HepG2 (cell line): ENCODE data around the gene HRC. TPM values are rescaled to one million over a fixed set of nuclear protein-coding genes. Genes with fewer than 3 reads are reported as not detected.
A peak's percentile ranks its signal among the peaks of the same experiment; 100 is the strongest.

ENCODE experiments used
- GABPB1 ChIP-seq: IDR thresholded peaks from 2 replicates; pipeline ENCODE4 v1.6.1; 2016; ENCODE audit warnings: mild to moderate bottlenecking, missing genetic modification reagents, moderate library complexity, missing compliant biosample characterization
- NFRKB ChIP-seq: fragments of 450-650 bp; IDR thresholded peaks from 2 replicates; pipeline ENCODE4 v1.6.1; 2017
- ZKSCAN5 ChIP-seq: sonication (generic); formaldehyde crosslinking; IDR thresholded peaks from 2 replicates; pipeline ENCODE4 v1.5.1; 2020; ENCODE audit warnings: mild to moderate bottlenecking, missing genetic modification reagents
- ZNF550 ChIP-seq: sonication (generic); formaldehyde crosslinking; IDR thresholded peaks from 2 replicates; pipeline ENCODE4 v1.4.0; 2020; ENCODE audit warnings: mild to moderate bottlenecking, missing genetic modification reagents, borderline replicate concordance
- polyA plus RNA-seq, 8 experiments: library from polyadenylated mRNA; depleted of rRNA in 3 of 8; stranded (reverse) in 7 of 8; unstranded in 1 of 8; fragments of >200 nt; fragmentation: Illumina TruSeq in 4 of 8; extraction: Trizol in 4 of 8; gene quantifications; 2 replicates each; pipeline versions ENCODE4 v1.2.1 to v1.2.3, GENCODE V29; 2011 to 2016; ENCODE audit warnings: low read depth in 4 of 8, missing spikeins in 1 of 8, mixed read lengths in 1 of 8; ENCODE audit not compliant: insufficient read depth in 1 of 8
- total RNA-seq, 5 experiments: library from RNA; depleted of rRNA; stranded (reverse); fragments of >200 nt; fragmentation: Illumina TruSeq; extraction: Trizol; gene quantifications; 2 replicates each; pipeline ENCODE4 v1.2.3, GENCODE V29; 2016; ENCODE audit warnings: low read depth in 1 of 5
- TF ChIP-seq, protein P1 (sequence below): sonication (generic); formaldehyde crosslinking; IDR thresholded peaks from 2 replicates; pipeline ENCODE4 v1.5.0; 2020; ENCODE audit warnings: mild to moderate bottlenecking, missing genetic modification reagents, moderate library complexity
- TF ChIP-seq, protein P2 (sequence below): sonication (generic); formaldehyde crosslinking; IDR thresholded peaks from 2 replicates; pipeline ENCODE4 v1.5.0; 2020; ENCODE audit warnings: missing genetic modification reagents
- TF ChIP-seq, protein P3 (sequence below): sonication (generic); formaldehyde crosslinking; IDR thresholded peaks from 2 replicates; pipeline ENCODE4 v1.8.0; 2022; ENCODE audit warnings: missing genetic modification reagents, mild to moderate bottlenecking, moderate library complexity, borderline replicate concordance
- TF ChIP-seq, protein P4 (sequence below): sonication (generic); formaldehyde crosslinking; IDR thresholded peaks from 2 replicates; pipeline ENCODE4 v1.4.0; 2020; ENCODE audit warnings: mild to moderate bottlenecking, missing genetic modification reagents
- TF ChIP-seq, protein P5 (sequence below): sonication (generic); formaldehyde crosslinking; IDR thresholded peaks from 2 replicates; pipeline ENCODE4 v1.5.0; 2020; ENCODE audit warnings: mild to moderate bottlenecking, missing genetic modification reagents, borderline replicate concordance

The HRC gene
- total and polyA plus RNA-seq, 2 of the 13 experiments (the other 11 are each of a cell fraction or from before 2014, with no cell fraction given): 3.6 to 15.4 TPM

DNA sequence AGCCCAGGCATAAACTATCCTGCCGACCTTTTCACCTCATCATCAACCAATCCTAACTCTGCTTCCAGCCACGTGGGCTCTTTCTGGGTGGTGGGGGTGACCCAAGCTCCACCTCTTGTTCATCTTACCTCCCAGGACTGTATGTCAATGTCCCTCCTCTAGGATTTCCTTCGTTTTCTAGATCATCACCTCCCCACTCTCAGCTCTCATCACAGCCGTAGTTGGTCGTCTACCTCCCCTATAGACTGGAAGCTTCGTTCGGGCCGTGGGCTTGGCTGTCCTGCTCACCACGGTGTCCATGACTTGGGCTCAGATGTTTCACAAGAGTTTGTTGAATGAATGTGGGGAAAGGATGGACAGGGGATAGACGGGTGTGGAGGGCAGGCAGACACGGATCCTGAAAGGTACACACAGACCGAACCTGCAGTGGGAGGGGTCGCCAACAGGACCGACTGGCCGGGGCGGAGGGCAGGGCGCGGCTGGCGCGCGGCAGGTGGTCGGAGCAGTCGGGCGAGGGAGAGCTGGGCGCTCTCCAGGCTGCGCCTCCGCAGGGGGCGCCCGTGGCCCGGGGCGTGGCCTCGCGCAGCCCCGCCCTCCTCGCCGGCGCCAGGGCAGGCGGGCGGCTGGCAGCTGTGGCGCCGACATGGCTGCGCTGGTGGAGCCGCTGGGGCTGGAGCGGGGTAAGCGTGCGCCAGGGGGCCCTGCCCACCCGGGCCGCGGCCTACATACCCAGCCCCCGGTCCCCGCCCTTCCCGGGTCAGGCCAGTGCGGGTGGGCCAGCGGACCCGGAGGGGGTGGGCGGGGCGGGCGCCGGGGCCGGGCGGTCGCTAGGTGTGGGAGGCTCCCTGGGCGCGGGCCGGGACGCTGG is 41.2 kb downstream of the HRC start, which contains the start of gene LIN7B (continued):
- TF ChIP-seq, protein P1, sequence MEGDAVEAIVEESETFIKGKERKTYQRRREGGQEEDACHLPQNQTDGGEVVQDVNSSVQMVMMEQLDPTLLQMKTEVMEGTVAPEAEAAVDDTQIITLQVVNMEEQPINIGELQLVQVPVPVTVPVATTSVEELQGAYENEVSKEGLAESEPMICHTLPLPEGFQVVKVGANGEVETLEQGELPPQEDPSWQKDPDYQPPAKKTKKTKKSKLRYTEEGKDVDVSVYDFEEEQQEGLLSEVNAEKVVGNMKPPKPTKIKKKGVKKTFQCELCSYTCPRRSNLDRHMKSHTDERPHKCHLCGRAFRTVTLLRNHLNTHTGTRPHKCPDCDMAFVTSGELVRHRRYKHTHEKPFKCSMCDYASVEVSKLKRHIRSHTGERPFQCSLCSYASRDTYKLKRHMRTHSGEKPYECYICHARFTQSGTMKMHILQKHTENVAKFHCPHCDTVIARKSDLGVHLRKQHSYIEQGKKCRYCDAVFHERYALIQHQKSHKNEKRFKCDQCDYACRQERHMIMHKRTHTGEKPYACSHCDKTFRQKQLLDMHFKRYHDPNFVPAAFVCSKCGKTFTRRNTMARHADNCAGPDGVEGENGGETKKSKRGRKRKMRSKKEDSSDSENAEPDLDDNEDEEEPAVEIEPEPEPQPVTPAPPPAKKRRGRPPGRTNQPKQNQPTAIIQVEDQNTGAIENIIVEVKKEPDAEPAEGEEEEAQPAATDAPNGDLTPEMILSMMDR (CRISPR knock-in tag): peak; percentile 64
- TF ChIP-seq, protein P2, sequence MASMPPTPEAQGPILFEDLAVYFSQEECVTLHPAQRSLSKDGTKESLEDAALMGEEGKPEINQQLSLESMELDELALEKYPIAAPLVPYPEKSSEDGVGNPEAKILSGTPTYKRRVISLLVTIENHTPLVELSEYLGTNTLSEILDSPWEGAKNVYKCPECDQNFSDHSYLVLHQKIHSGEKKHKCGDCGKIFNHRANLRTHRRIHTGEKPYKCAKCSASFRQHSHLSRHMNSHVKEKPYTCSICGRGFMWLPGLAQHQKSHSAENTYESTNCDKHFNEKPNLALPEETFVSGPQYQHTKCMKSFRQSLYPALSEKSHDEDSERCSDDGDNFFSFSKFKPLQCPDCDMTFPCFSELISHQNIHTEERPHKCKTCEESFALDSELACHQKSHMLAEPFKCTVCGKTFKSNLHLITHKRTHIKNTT: no peak
- TF ChIP-seq GABPB1 (CRISPR knock-in tag): no peak
- TF ChIP-seq, protein P3, sequence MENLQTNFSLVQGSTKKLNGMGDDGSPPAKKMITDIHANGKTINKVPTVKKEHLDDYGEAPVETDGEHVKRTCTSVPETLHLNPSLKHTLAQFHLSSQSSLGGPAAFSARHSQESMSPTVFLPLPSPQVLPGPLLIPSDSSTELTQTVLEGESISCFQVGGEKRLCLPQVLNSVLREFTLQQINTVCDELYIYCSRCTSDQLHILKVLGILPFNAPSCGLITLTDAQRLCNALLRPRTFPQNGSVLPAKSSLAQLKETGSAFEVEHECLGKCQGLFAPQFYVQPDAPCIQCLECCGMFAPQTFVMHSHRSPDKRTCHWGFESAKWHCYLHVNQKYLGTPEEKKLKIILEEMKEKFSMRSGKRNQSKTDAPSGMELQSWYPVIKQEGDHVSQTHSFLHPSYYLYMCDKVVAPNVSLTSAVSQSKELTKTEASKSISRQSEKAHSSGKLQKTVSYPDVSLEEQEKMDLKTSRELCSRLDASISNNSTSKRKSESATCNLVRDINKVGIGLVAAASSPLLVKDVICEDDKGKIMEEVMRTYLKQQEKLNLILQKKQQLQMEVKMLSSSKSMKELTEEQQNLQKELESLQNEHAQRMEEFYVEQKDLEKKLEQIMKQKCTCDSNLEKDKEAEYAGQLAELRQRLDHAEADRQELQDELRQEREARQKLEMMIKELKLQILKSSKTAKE (CRISPR knock-in tag): 0 out of 2 replicates have a peak, but pooled peaks have one; percentile 25
- TF ChIP-seq ZNF550 (CRISPR knock-in tag): no peak
- TF ChIP-seq ZKSCAN5: no peak
- TF ChIP-seq NFRKB: no peak
- TF ChIP-seq, protein P4, sequence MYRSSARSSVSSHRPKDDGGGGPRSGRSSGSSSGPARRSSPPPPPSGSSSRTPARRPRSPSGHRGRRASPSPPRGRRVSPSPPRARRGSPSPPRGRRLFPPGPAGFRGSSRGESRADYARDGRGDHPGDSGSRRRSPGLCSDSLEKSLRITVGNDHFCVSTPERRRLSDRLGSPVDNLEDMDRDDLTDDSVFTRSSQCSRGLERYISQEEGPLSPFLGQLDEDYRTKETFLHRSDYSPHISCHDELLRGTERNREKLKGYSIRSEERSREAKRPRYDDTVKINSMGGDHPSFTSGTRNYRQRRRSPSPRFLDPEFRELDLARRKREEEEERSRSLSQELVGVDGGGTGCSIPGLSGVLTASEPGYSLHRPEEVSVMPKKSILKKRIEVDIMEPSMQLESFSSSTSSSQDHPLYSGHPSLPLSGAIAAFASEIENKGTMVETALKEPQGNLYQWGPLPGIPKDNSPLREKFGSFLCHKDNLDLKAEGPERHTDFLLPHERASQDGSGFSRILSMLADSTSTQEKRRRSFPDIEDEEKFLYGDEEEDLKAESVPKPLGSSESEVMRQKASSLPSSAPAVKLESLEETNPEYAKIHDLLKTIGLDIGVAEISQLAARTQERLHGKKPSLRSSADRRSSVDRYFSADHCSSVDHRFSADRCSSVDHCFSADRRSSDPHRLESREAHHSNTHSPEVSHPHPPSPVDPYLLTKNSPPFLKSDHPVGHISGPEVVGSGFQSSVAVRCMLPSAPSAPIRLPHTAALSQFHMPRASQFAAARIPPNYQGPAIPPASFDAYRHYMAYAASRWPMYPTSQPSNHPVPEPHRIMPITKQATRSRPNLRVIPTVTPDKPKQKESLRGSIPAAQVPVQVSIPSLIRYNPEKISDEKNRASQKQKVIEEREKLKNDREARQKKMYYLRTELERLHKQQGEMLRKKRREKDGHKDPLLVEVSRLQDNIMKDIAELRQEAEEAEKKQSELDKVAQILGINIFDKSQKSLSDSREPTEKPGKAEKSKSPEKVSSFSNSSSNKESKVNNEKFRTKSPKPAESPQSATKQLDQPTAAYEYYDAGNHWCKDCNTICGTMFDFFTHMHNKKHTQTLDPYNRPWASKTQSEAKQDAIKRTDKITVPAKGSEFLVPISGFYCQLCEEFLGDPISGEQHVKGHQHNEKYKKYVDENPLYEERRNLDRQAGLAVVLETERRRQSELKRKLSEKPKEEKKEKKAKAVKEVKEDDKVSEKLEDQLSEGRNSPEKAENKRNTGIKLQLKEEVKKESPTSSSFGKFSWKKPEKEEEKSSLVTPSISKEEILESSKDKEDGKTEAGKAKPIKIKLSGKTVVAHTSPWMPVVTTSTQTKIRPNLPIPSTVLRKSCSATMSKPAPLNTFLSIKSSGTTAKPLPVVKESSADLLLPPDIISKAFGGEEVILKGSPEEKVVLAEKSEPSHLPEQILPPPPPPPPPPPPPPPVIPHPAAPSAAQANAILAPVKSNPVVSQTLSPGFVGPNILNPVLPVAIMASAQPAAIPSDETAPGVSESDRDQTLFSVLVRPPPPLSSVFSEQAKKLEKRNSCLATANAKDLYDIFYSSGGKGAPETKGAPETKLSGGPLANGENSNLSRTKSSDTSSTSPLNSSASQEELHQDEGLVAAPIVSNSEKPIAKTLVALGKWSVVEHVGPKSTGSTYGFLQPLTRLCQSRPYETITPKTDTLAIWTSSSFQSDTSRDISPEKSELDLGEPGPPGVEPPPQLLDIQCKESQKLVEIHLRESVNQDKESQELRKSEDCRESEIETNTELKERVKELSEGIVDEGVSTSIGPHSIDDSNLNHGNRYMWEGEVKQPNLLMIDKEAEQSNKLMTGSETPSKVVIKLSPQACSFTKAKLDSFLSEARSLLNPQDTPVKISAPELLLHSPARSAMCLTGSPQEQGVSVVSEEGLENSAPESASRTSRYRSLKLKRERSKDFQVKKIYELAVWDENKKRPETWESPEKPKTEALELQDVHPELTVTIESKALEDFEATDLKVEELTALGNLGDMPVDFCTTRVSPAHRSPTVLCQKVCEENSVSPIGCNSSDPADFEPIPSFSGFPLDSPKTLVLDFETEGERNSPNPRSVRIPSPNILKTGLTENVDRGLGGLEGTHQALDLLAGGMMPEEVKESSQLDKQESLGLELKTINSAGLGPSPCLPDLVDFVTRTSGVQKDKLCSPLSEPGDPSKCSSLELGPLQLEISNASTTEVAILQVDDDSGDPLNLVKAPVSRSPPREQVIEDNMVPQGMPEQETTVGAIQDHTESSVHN (CRISPR knock-in tag): no peak; the same call in 1 of the 2 replicates
- TF ChIP-seq, protein P5, sequence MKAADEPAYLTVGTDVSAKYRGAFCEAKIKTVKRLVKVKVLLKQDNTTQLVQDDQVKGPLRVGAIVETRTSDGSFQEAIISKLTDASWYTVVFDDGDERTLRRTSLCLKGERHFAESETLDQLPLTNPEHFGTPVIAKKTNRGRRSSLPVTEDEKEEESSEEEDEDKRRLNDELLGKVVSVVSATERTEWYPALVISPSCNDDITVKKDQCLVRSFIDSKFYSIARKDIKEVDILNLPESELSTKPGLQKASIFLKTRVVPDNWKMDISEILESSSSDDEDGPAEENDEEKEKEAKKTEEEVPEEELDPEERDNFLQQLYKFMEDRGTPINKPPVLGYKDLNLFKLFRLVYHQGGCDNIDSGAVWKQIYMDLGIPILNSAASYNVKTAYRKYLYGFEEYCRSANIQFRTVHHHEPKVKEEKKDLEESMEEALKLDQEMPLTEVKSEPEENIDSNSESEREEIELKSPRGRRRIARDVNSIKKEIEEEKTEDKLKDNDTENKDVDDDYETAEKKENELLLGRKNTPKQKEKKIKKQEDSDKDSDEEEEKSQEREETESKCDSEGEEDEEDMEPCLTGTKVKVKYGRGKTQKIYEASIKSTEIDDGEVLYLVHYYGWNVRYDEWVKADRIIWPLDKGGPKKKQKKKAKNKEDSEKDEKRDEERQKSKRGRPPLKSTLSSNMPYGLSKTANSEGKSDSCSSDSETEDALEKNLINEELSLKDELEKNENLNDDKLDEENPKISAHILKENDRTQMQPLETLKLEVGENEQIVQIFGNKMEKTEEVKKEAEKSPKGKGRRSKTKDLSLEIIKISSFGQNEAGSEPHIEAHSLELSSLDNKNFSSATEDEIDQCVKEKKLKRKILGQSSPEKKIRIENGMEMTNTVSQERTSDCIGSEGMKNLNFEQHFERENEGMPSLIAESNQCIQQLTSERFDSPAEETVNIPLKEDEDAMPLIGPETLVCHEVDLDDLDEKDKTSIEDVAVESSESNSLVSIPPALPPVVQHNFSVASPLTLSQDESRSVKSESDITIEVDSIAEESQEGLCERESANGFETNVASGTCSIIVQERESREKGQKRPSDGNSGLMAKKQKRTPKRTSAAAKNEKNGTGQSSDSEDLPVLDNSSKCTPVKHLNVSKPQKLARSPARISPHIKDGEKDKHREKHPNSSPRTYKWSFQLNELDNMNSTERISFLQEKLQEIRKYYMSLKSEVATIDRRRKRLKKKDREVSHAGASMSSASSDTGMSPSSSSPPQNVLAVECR (CRISPR knock-in tag): peak; percentile 27; the same call in 1 of the 2 replicates
